Suprapubic skin (tissue), 4 donors: ENCODE measurements around the gene PKN1.

Experiments used
- POLR2A ChIP-seq, 2 donors: fragments of 450-650 bp; IDR thresholded peaks; one replicate each; pipeline ENCODE4 v1.6.1; 2017; ENCODE audit warnings: antibody characterized with exemption in 2 of 2, mild to moderate bottlenecking in 2 of 2, moderate library complexity in 2 of 2
- POLR2AphosphoS5 ChIP-seq, 3 donors: sonication (generic); formaldehyde crosslinking; IDR thresholded peaks; one replicate each; pipeline ENCODE4 v1.6.1; 2017; ENCODE audit warnings: antibody characterized with exemption in 3 of 3
- TF ChIP-seq, protein P1 (sequence below), 2 donors: fragments of 200-600 bp in 1 of 2; fragments of 450-650 bp in 1 of 2; sonication (generic) in 1 of 2; IDR thresholded peaks; one replicate each; pipeline ENCODE4 v1.5.1; 2016 to 2019; ENCODE audit warnings: antibody characterized with exemption in 2 of 2, mild to moderate bottlenecking in 1 of 2, moderate library complexity in 1 of 2

DNA sequence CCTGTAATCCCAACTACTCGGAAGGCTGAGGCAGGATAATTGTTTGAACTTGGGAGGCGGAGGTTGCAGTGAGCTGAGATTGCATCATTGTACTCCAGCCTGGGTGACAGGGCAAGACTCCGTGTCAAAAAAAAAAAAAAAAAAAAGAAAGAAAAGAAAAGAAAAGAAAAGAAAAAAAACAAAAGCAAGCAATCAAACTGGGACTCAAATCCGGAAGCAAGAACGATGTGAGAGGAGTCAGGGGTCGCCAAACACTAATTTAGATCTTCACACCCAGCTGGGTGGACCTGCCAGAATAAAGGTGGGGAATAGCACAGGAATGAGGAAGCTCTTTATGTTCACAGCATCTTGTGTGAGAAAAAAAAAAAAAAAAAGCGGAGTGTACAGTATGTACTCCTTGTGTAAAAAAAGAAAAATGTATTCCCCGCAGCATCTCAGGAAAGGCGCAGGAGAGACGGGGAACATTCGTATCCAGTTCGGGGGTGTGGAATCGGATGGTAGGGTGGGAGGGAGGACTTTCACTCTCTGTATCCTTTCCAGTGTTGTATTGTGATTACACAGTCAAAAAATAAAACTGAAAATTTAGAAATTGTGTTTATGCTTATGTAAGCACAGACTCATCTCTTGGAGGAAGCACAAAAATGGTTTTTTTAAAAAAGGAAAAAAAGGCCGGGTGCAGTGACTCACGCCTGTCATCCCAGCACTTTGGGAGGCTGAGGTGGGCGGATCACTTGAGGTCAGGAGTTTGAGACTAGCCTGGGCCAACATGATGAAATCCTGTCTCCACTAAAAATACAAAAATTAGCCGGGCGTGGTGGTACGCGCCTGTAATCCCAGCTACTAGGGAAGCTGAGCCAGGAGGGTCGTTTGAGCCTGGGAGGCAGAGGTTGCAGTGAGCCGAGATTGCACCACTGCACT lies 77.5 kb downstream of the PKN1 start:
- TF ChIP-seq POLR2A (IDR thresholded peaks at IDR 0.05) (no peak), POLR2AphosphoS5 (IDR thresholded peaks at IDR 0.05) (peak in 1 of 3 donors; percentile 51)
- TF ChIP-seq, protein P1, sequence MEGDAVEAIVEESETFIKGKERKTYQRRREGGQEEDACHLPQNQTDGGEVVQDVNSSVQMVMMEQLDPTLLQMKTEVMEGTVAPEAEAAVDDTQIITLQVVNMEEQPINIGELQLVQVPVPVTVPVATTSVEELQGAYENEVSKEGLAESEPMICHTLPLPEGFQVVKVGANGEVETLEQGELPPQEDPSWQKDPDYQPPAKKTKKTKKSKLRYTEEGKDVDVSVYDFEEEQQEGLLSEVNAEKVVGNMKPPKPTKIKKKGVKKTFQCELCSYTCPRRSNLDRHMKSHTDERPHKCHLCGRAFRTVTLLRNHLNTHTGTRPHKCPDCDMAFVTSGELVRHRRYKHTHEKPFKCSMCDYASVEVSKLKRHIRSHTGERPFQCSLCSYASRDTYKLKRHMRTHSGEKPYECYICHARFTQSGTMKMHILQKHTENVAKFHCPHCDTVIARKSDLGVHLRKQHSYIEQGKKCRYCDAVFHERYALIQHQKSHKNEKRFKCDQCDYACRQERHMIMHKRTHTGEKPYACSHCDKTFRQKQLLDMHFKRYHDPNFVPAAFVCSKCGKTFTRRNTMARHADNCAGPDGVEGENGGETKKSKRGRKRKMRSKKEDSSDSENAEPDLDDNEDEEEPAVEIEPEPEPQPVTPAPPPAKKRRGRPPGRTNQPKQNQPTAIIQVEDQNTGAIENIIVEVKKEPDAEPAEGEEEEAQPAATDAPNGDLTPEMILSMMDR (IDR thresholded peaks at IDR 0.05) = no peak
